ENCODE measurements around the gene EGFR.

Gene EGFR

DNA sequence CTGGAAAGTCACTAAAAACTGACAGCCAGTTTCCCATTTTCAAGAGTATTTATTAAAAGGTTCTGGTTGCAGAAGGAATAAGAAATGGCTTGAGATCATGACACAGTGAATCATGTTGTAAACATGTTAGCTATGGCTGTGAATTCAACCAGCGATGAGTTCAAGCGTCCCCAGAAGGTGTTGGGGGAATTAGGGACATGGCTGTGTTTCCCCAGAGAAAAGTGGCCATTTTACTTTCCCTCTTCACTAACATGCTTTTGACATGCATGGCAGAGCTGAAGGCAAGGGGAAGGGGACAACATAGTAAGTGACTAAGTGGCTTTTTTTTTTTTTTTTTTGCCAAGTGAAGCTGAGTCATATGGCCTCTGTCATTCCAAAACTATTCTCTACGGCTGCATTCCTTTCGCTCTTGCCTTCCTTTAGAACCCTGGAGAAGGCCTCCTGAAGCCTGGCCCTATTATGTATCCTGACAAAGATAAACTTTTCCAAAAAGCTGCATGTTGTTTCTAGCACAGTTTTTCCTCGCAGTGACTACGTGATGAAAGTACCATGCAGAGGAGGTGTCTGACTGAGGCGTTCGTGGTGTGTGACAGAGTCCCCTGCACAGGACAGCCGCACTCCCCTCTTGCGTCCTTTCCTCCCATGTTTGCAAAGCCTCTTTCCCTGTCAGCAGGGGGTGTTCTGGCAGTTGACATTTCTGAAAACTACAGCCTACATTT is 46.9 kb downstream of the EGFR start:
- DNase-seq: no peak

- no peak for DNase-seq
Observed at GRCh38 chr7:55066524-55066923, 47.7 kb downstream of the EGFR start.

DNA sequence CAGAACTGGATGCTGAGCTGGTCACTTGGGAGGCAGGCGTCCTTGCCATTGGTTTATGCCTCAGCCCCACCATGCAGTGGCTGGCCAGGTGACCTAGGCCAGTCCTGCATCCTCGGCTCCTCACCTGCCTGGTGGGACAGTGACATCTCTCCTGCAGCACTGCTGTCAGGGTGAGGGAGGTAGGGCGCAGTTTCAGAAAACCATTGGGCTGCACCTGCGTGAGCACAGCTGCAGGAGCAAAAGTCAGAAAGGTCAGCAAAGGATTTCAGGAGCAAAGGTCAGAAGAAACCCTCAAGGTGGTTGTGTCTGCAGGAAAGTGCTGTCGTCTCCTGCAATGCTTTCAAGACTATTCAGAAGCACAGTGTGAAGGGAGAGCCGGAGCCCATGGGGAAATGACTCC is 48.1 kb downstream of the EGFR start:
- no peak for DNase-seq

GRCh38 chr7:55067748-55068147 is 48.9 kb downstream of the EGFR start:
- no peak for DNase-seq

GRCh38 chr7:55069271-55069792 is 50.5 kb downstream of the EGFR start:
- no peak for DNase-seq

- DNase-seq: no peak
Observed at GRCh38 chr7:55070271-55070743, 51.5 kb downstream of the EGFR start.

GRCh38 chr7:55070854-55071253 is 52.0 kb downstream of the EGFR start:
- no peak for DNase-seq

DNA sequence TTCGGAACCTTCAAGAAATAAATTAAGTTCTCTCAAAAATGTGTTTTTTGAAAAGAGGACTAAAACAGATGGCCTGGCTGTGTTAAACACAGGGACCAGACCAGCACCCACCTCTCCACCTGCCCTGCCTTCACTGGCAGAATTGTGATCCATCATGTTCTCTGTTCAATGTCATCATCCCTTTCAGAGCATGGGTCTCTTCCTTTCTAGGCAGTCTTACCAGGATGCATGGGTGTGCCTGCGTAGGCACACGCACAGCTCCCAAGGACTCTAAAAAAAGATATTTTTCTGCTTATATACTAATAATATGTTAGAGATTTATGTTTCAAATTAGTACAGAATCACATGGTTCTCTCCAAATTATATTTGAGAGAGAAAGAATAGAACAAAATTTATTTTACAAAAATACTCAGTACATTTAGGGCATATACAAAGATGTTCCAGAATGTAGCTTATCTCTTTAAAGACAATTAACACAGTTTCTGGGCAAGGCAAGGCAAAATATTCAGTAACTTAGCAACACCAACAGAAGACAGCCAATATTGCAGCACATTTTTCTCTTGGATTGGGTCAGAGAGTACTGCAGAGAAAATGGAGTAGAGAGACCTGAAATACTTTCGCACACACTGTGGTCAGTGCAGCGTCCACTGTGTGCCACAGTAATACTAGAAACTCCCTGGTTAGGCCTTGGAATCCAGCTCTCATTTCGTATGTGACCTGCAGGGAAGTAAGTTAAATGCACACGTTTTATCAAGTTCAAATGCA is 52.8 kb downstream of the EGFR start:
- DNase-seq: no peak

- no peak for DNase-seq
Observed at GRCh38 chr7:55072251-55072650, 53.4 kb downstream of the EGFR start.

DNA sequence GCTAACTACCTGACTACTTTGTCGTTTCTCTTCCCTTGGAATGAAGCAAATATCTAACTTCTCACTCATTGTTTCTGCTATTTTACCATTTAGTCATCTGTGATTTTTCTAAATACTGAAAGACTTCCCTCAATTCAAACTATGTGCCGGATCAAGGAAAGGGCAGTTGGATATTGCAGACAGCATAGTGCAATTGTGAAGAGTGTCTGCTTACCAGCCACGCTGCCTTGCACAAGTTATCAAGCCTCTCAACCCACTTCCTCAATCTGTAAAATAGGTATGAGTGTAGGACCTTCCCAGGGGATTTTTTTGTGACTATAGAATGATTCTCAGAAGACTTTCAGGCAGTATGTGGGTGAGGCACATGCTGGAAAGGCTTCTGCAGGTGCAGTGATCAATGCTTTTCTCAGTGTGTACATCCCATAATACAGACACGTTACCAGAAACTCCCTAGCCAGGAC is 54.3 kb downstream of the EGFR start:
- DNase-seq: no peak

DNA sequence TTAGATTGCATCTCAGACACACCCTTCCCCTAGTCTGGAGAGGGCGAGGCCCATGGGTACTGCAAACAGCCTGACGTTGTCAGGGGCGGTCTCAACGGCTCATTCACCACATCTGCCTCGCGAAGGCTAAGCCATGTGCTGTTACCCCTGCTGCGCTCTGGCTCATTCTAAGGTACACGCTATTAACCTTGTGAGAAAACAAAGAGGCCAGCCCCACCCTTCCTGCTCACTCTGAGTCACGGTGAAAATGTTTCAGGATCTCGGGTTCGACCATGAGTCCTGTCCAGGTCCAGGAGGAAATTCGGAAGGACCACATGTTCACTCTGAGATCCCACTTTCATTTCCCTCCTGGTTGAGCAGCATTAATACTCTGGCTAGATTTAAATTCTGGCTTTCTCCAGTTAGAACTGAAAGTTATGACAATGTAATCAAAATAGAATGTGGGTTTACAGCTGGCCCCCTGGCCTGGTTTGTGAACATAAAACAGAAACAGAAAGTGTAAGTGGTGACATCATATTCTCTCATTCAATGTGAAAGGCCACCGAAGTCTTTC is 55.2 kb downstream of the EGFR start:
- no peak for DNase-seq

- DNase-seq: no peak
Observed at GRCh38 chr7:55075464-55076021, 56.7 kb downstream of the EGFR start.

DNA sequence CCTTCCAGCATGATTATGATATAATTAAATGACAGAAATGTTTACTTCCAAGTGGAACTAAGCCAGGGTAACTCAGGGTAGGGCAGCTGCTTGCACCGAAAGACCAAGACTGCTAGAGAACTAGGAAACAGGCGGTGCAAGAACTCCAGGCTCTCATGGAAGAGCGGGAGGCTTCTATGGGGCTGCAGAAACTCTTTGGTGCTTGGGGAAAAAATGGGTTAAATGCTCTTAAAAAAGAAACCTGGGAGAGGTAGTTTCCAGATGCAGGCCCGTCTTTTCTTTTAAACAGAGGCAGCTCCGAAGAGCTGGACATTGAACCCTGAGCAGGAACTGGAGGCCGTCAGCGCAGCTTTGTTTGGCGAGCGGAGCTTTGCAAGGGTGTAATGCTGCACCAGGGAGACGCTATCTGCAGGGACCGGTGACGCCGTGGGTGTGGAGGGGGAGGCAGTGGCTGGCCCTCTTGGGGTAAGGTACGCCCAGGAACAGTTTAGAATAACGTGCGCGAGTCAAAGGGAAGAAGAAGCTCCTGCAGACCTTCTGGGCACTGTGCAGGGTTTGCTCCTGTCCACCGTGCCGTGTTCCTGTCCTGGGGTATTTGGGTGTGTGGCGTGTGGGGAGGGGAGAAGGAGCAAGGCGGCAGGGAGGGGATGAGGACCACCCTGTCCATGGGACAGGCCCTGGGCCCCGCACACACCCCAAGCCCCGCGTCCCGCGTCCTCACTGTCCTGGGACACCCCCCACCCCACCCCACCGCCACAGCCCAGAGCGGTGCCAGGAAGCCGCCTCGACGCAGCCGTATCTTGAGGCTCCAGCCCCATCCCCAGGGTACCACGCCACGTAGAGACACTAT is 59.0 kb downstream of the EGFR start:
- DNase-seq: no peak

GRCh38 chr7:55078465-55079372 is 59.9 kb downstream of the EGFR start:
- DNase-seq: no peak

- no peak for DNase-seq
Observed at GRCh38 chr7:55080000-55080623, 61.3 kb downstream of the EGFR start.

DNA sequence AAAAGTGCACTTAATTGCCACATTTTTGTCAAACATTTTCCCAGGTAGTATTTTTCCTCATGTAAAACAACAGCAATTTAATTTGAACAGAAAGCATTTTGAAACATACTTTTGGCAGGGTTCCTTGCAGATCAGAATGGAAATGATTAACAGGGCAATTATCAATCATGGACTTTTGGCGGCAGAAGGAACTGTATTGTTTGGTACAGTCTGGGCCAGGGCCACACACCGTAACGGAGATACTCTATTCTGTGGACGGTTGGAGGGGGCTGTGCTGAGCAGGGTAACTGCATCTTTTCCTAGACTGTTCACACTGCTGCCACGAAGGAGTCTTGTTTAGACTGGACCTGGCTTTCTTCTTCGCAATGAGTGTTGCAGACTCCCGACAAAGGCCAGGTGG is 62.3 kb downstream of the EGFR start:
- no peak for DNase-seq

- no peak for DNase-seq
Observed at GRCh38 chr7:55081472-55082227, 62.8 kb downstream of the EGFR start.

DNA sequence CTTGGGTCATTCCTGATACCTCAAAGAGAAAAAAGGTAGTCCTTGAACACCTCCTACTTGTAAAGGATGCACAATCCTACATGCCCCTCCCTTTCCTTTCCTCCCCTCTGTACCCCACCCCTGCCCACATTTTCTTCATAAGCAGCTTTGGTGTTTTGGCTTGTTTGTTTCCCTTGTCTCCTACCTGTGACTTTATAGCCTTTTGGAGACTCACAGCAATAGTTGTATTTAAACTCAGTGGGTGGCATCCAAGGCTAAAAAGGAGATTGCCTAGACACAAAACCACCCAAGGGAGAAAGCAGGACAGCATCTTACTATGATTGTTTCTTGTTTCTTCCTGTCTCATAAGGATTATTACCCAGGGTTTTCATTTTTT is 63.4 kb downstream of the EGFR start:
- DNase-seq: no peak

GRCh38 chr7:55083206-55083605 is 64.4 kb downstream of the EGFR start:
- DNase-seq: no peak

DNA sequence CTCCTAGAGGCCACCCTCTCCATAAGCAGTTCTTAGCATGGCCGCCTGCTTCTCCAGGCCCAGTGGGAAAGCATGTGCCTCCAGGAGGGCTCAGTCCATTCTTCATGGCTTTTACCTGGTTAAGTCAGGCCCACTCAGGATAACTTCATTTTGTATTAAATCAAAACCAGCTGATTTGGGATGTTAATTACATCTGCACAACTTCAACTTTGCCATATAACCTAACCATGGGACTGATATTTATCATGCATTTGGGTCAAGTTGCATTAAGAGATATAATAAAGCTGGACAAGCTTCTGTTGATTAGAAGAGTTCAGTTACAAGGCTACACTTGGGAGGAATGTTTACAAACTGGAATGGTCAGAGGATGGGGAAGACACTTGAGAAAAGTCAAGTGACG is 65.5 kb downstream of the EGFR start:
- DNase-seq: no peak
